NCI-H1694 (cell line): ENCODE measurements around the gene RBBP8NL.

ENCODE experiments used
- DNase-seq: peaks from one replicate; lab custom pipeline; 2025; lab: John Stamatoyannopoulos, UW

RBBP8NL gene

GRCh38 chr20:62392621-62393334 lies 34.6 kb downstream of the RBBP8NL start:
- DNase-seq, result no peak

- DNase-seq, result no peak
Measured at GRCh38 chr20:62392077-62392418, 35.3 kb downstream of the RBBP8NL start.

GRCh38 chr20:62391165-62392076 lies 35.9 kb downstream of the RBBP8NL start:
- DNase-seq, result no peak

GRCh38 chr20:62390317-62391164 lies 36.8 kb downstream of the RBBP8NL start:
- DNase-seq, result no peak

GRCh38 chr20:62389601-62390087 lies 37.7 kb downstream of the RBBP8NL start:
- DNase-seq, result no peak

GRCh38 chr20:62388839-62389600 lies 38.3 kb downstream of the RBBP8NL start:
- no peak for DNase-seq

- DNase-seq, result no peak
Measured at GRCh38 chr20:62387933-62388635, 39.3 kb downstream of the RBBP8NL start.

GRCh38 chr20:62387219-62387913 lies 40.0 kb downstream of the RBBP8NL start:
- DNase-seq, result no peak

- DNase-seq, result peak; percentile 68
Measured at GRCh38 chr20:62386383-62387218, 40.7 kb downstream of the RBBP8NL start, which contains the start of gene RPS21. Gene RPS21, plus strand, starts transcription at chr20:62387103. Its CDS starts 236 bp downstream, at chr20:62387339.

GRCh38 chr20:62382306-62383198 lies 44.8 kb downstream of the RBBP8NL start:
- peak; percentile 40 for DNase-seq

- DNase-seq, result no peak
Measured at GRCh38 chr20:62381842-62382241, 45.5 kb downstream of the RBBP8NL start.

- DNase-seq, result no peak
Measured at GRCh38 chr20:62381202-62381797, 46.0 kb downstream of the RBBP8NL start.

- no peak for DNase-seq
Measured at GRCh38 chr20:62378215-62378614, 49.1 kb downstream of the RBBP8NL start.

GRCh38 chr20:62377615-62378178 lies 49.6 kb downstream of the RBBP8NL start:
- DNase-seq, result no peak

- DNase-seq, result no peak
Measured at GRCh38 chr20:62377064-62377461, 50.3 kb downstream of the RBBP8NL start.

- DNase-seq, result peak; percentile 30
Measured at GRCh38 chr20:62376112-62377063, 51.0 kb downstream of the RBBP8NL start.
